ENCODE data around the gene PIGU. TPM values are rescaled to one million over a fixed set of nuclear protein-coding genes. Genes with fewer than 3 reads are reported as not detected.

Gene PIGU
- total and polyA plus RNA-seq, 7 donors = 6.6 to 26.8 (median 11.1) TPM

DNA sequence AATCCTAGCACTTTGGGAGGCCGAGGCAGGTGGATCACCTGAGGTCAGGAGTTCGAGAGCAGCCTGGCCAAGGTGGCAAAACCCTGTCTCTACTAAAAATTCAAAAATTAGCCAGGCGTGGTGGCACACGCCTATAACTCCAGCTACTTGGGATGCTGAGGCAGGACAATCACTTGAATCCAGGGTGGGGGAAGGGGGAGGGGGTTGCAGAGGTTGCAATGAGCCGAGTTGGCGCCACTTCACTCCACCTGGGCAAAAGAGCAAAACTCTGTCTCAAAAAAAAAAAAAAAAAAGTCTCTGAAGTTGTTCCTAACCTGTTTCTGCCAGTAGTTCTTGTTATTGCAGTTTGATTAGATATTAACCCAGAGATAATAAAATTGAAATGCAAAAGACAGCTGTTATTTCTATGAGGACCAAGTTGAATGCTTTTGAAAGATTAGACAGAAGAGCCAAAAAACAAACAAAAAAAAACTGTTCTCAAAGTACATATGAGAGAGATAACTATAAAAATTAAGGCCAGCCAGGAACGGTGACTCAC is 22.6 kb downstream of the PIGU start:
- Histone ChIP-seq H3K27ac (no peak overlapping the region), H3K36me3 (peaks cover 0 to 3% (median 0%) of the 10 kb centered on the region in 4 donors), H3K4me1 (no peaks in the 10 kb centered on the region), H3K9me3 (no peaks in the 10 kb centered on the region), H3K27me3 (no peaks in the 10 kb centered on the region), H3K4me3 (no peak overlapping the region)
- intact Hi-C loops (cut with DNase I) = no loop called here
- 25 to 79% methylated on average over 7 of the region's 7 CpGs for WGBS, 2 donors
- TF ChIP-seq CTCF (IDR thresholded peaks at IDR 0.05) = no peak
- no peak for TF ChIP-seq POLR2AphosphoS5 (IDR thresholded peaks at IDR 0.05)
- no peak for TF ChIP-seq EP300 (IDR thresholded peaks at IDR 0.05)
- TF ChIP-seq POLR2A (IDR thresholded peaks at IDR 0.05) = no peak
- no peak for DNase-seq

DNA sequence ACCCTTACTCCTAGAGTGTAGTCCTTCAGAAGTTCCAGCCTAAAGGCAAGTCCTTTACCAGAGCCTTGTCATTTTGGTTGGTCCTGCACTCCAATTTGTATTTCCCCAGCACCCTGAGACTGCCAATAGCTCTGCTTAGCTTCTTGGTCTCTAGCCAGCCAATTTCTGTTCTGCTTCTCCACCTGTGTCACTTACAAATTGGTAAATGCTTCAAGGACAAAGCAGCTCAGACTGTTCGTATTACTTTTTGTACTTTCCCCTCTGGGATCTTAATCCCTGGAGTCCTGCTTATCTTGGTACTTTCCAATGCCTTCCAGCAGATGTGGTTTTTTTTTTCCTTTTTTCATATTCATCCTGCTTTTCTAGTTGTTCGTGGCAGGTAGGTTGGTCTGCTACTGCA is 25.7 kb downstream of the PIGU start:
- peaks cover 0 to 3% (median 0%) of the 10 kb centered on the region in 4 donors for H3K36me3 ChIP-seq
- WGBS, 2 donors = 65 to 87% methylated on average over 2 of the region's 2 CpGs
- intact Hi-C loops (cut with DNase I) = no loop called here
- H3K4me1 ChIP-seq = no peaks in the 10 kb centered on the region
- H3K9me3 ChIP-seq = no peaks in the 10 kb centered on the region
- no peak for TF ChIP-seq POLR2A (IDR thresholded peaks at IDR 0.05)
- TF ChIP-seq EP300 (IDR thresholded peaks at IDR 0.05) = no peak
- TF ChIP-seq CTCF (IDR thresholded peaks at IDR 0.05) = no peak
- TF ChIP-seq POLR2AphosphoS5 (IDR thresholded peaks at IDR 0.05) = no peak
- no peak for DNase-seq
- H3K27me3 ChIP-seq = no peaks in the 10 kb centered on the region
- no peak overlapping the region for H3K4me3 ChIP-seq
- no peak overlapping the region for H3K27ac ChIP-seq

- no peaks in the 10 kb centered on the region for H3K4me1 ChIP-seq
- intact Hi-C loops (cut with DNase I) = no loop called here
- H3K27ac ChIP-seq = no peak overlapping the region
- DNase-seq = no peak
- H3K36me3 ChIP-seq = peaks cover 0 to 20% (median 0%) of the 10 kb centered on the region in 4 donors
- 90 to 93% methylated on average over 1 of the region's 1 CpG for WGBS, 2 donors
- no peak overlapping the region for H3K4me3 ChIP-seq
- no peak for TF ChIP-seq POLR2A (IDR thresholded peaks at IDR 0.05)
- TF ChIP-seq EP300 (IDR thresholded peaks at IDR 0.05) = no peak
- TF ChIP-seq CTCF (IDR thresholded peaks at IDR 0.05) = no peak
- TF ChIP-seq POLR2AphosphoS5 (IDR thresholded peaks at IDR 0.05) = no peak
- no peaks in the 10 kb centered on the region for H3K27me3 ChIP-seq
- H3K9me3 ChIP-seq = no peaks in the 10 kb centered on the region
Observed at GRCh38 chr20:34647737-34648136, 29.2 kb downstream of the PIGU start.

- Histone ChIP-seq H3K9me3 (no peaks in the 10 kb centered on the region), H3K4me1 (no peaks in the 10 kb centered on the region), H3K27me3 (no peaks in the 10 kb centered on the region), H3K36me3 (peaks cover 0 to 17% (median 0%) of the 10 kb centered on the region in 4 donors), H3K4me3 (no peak overlapping the region), H3K27ac (no peak overlapping the region)
- WGBS, 2 donors = 98% methylated on average over 1 of the region's 1 CpG
- intact Hi-C loops (cut with DNase I) = no loop called here
- TF ChIP-seq CTCF (IDR thresholded peaks at IDR 0.05) (no peak), POLR2A (IDR thresholded peaks at IDR 0.05) (no peak), POLR2AphosphoS5 (IDR thresholded peaks at IDR 0.05) (no peak), EP300 (IDR thresholded peaks at IDR 0.05) (no peak)
- no peak for DNase-seq
Observed at GRCh38 chr20:34644951-34645350, 31.9 kb downstream of the PIGU start.

GRCh38 chr20:34644345-34644744 is 32.5 kb downstream of the PIGU start:
- no peak for TF ChIP-seq POLR2A (IDR thresholded peaks at IDR 0.05)
- no peak for TF ChIP-seq EP300 (IDR thresholded peaks at IDR 0.05)
- TF ChIP-seq CTCF (IDR thresholded peaks at IDR 0.05) = no peak
- no peak for TF ChIP-seq POLR2AphosphoS5 (IDR thresholded peaks at IDR 0.05)
- Histone ChIP-seq H3K36me3 (peaks cover 0 to 17% (median 0%) of the 10 kb centered on the region in 4 donors), H3K9me3 (no peaks in the 10 kb centered on the region), H3K4me1 (no peaks in the 10 kb centered on the region), H3K4me3 (no peak overlapping the region), H3K27ac (no peak overlapping the region), H3K27me3 (no peaks in the 10 kb centered on the region)
- WGBS, 2 donors = 96 to 98% methylated on average over 1 of the region's 1 CpG
- no peak for DNase-seq
- intact Hi-C loops (cut with DNase I) = no loop called here
